GM19351 (cell line): ENCODE data around the gene GALNT18.

Source experiments
- ATAC-seq: cut with Tn5 transposase; IDR thresholded peaks from one replicate; pipeline ENCODE4 v1.9.1; 2021; ENCODE audit warnings: mild to moderate bottlenecking, moderate library complexity; ENCODE audit not compliant: unreplicated experiment

GALNT18 gene

GRCh38 chr11:11441516-11441915 lies 180.3 kb downstream of the GALNT18 start:
- ATAC-seq = no peak

GRCh38 chr11:11441091-11441490 lies 180.7 kb downstream of the GALNT18 start:
- no peak for ATAC-seq

- ATAC-seq = no peak
Observed at GRCh38 chr11:11440144-11440543, 181.7 kb downstream of the GALNT18 start.

GRCh38 chr11:11439591-11439990 lies 182.2 kb downstream of the GALNT18 start:
- ATAC-seq = no peak

- no peak for ATAC-seq
Observed at GRCh38 chr11:11436715-11437313, 185.0 kb downstream of the GALNT18 start.

GRCh38 chr11:11435635-11436034 lies 186.2 kb downstream of the GALNT18 start:
- no peak for ATAC-seq

GRCh38 chr11:11433960-11434359 lies 187.8 kb downstream of the GALNT18 start:
- ATAC-seq = no peak

GRCh38 chr11:11432621-11433319 lies 189.0 kb downstream of the GALNT18 start:
- ATAC-seq = no peak

GRCh38 chr11:11430431-11430830 lies 191.4 kb downstream of the GALNT18 start:
- ATAC-seq = no peak

GRCh38 chr11:11428714-11429113 lies 193.1 kb downstream of the GALNT18 start:
- ATAC-seq = no peak

GRCh38 chr11:11427542-11427941 lies 194.3 kb downstream of the GALNT18 start:
- ATAC-seq = no peak

GRCh38 chr11:11427140-11427539 lies 194.7 kb downstream of the GALNT18 start:
- ATAC-seq = no peak

GRCh38 chr11:11426226-11426952 lies 195.4 kb downstream of the GALNT18 start:
- ATAC-seq = no peak

- ATAC-seq = no peak
Observed at GRCh38 chr11:11425806-11426205, 196.0 kb downstream of the GALNT18 start.

GRCh38 chr11:11424688-11425087 lies 197.1 kb downstream of the GALNT18 start:
- ATAC-seq = no peak

GRCh38 chr11:11422411-11423128 lies 199.2 kb downstream of the GALNT18 start:
- ATAC-seq = no peak

- ATAC-seq = no peak
Observed at GRCh38 chr11:11421509-11421908, 200.3 kb downstream of the GALNT18 start.

- no peak for ATAC-seq
Observed at GRCh38 chr11:11420899-11421285, 200.9 kb downstream of the GALNT18 start.

- no peak for ATAC-seq
Observed at GRCh38 chr11:11420191-11420898, 201.5 kb downstream of the GALNT18 start.

GRCh38 chr11:11419747-11420146 lies 202.1 kb downstream of the GALNT18 start:
- ATAC-seq = no peak

GRCh38 chr11:11416917-11417316 lies 204.9 kb downstream of the GALNT18 start:
- ATAC-seq = no peak
